Activated CD4-positive, CD25-positive, alpha-beta regulatory T cell (primary cell): ENCODE results near the gene NF1.
"Not testable (repeated sequence)": the region's sequence is repeated elsewhere in the genome, so short reads cannot be mapped to it uniquely, and the experiment has no call there.

Source experiments
- DNase-seq, 4 experiments: peaks; one replicate each; lab custom pipeline; 2025; lab: John Stamatoyannopoulos, UW

The NF1 gene

DNA sequence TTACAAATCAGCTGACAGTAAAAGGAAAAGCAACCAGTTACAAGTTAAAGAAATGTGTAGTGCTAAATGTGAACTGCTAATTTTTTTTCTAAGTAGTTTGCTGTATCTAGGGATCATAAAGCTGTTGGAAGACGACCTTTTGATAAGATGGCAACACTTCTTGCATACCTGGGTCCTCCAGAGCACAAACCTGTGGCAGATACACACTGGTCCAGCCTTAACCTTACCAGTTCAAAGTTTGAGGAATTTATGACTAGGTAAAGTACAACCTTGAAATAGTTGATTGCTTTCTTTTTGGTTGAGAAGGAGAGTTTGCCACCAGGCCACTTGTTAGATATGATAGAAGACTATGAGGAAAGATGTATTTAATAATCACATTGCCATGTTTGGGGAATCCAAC lies 166.8 kb downstream of the NF1 start:
- no peak for DNase-seq

DNA sequence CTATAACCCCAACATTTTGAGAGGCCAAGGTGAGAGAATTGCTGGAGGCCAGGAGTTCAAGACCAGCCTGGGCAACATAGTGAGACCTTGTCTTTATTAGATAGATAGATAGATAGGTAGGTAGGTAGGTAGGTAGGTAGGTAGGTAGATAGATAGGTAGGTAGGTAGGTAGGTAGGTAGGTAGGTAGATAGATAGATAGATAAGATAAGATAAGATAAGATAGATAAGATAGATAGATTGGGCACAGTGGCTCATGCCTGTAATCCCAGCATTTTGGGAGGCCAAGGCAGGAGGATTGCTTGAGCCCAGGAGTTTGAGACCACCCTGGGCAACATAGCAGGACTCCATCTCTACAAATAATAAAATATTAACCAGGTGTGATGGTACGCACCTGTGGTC lies 168.1 kb downstream of the NF1 start:
- DNase-seq: not testable (repeated sequence)

- no peak for DNase-seq
These were observed 171.3 kb downstream of the NF1 start for GRCh38 chr17:31266042-31266441.

GRCh38 chr17:31269036-31269577 lies 174.3 kb downstream of the NF1 start:
- no peak for DNase-seq

DNA sequence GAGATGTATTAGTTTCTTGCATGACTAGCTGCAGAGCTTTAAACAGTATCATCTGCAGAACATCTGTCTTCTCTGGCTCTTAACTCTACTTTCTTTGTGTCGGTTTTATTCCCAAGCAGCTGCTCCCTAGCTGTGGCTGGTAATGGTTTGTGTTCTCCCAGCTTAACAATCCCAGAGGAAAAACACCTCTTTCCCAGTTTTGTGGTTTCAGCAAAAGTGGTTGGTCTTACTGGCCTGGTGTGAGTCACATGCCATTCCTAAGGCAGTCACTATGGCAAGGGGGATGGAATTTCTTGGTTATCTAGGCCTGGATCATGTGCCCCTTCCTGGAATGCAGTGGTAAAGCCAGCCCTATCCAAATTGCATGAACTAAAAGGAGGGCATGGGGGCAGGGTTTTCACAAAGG lies 174.8 kb downstream of the NF1 start:
- DNase-seq: no peak

GRCh38 chr17:31272236-31272635 lies 177.5 kb downstream of the NF1 start:
- no peak for DNase-seq

DNA sequence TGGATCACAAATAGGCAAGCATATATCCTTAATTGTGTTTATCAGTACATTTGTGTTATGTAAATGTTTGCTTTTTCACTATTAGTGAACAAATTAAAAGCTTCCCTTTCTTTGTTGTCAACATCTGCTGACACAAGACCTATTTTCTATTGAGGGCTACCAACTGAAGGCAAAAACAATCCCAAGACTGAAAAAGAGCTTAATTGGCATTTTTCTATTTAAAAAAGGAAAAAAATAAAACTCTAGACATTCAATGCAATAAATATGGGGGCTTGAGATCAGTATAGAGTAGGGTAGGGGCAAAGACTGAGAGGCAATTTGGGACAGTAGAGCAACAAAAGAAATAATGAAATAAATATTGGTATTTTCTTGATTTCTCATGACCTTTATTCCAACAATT lies 178.0 kb downstream of the NF1 start:
- DNase-seq: no peak

- no peak for DNase-seq
These were observed 178.7 kb downstream of the NF1 start for GRCh38 chr17:31273516-31273915.

GRCh38 chr17:31274252-31274651 lies 179.5 kb downstream of the NF1 start:
- DNase-seq: no peak

GRCh38 chr17:31275116-31275515 lies 180.3 kb downstream of the NF1 start:
- DNase-seq: no peak

GRCh38 chr17:31279401-31279800 lies 184.6 kb downstream of the NF1 start:
- DNase-seq: no peak

DNA sequence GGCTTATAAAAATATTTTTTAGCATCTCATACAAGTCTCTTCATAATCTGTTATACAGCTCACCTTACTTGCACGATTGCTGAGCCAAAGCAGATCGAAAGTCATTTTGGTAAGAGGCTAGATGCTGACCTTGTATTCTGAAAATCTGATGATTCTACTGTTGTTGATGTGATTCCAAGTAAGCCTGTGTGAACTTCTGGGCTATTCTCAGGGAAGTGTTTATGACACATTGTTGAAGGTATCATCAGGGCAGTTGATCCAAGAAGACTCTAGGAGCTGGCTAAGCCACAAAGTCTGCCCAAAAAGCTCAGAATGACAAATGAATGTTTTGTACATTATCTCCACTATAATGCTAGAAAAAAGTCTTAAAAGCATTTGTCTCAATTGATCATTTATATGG lies 186.3 kb downstream of the NF1 start:
- DNase-seq: no peak

GRCh38 chr17:31283841-31284240 lies 189.1 kb downstream of the NF1 start:
- no peak for DNase-seq

DNA sequence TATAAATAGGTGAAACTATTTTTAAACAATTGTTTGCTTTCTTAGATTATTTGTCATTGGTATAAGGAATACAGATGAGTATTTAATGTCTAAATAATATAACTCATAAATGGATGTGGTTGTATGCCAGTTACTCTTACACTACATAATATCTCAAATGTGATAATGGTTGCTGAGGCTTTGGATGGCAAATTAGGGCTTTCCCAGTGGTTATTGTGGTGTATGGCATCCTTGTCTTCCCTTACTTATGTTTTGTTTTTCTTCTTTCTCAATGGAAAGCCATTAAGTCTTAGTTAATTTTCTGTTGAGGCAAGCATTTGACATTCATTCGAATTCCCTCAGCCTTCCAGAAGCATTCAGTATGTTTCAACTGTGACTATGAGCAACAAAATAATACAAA lies 191.8 kb downstream of the NF1 start:
- DNase-seq: no peak

- not testable (repeated sequence) for DNase-seq
These were observed 193.2 kb downstream of the NF1 start for GRCh38 chr17:31287932-31288331.

- DNase-seq: no peak
These were observed 195.0 kb downstream of the NF1 start for GRCh38 chr17:31289790-31290189.

- no peak for DNase-seq
These were observed 197.0 kb downstream of the NF1 start for GRCh38 chr17:31291820-31292219.

DNA sequence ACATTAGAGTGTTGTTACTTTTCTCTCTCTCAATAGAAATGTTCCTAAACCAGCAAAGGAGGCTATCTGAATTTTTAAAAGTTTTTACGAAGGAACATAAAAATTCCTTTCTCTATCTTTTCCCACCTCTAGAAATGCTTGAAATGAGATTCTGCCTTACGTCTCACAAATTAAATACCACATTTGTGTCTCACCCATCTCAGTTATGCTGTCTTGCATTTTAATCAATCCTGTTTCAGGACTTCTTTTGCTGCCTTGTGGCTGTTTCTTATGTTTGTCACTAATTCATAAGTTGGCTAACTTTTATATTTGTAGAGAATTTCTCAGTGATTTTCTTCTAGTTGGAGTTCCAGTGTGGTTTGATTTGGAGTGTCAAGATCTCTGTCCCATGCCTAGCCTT lies 198.8 kb downstream of the NF1 start:
- DNase-seq: no peak

DNA sequence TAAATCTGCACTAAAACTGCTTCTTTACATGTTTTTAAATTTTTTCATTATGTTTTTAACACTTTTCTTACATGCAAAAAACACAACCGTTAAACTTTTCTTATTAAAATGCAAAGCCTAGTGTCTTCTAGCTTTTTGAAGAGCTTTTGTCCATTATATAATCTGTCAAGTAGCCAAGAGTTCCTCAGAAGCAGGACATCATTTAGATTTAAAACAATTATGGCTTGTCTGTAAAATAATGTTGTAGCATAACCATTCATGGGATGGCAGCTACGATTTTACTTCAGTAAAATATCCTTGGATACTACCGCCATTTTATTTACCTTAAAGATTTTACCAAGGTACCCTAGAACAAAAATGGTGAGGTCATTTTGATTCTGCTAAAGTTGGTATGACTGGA lies 199.5 kb downstream of the NF1 start:
- no peak for DNase-seq

DNA sequence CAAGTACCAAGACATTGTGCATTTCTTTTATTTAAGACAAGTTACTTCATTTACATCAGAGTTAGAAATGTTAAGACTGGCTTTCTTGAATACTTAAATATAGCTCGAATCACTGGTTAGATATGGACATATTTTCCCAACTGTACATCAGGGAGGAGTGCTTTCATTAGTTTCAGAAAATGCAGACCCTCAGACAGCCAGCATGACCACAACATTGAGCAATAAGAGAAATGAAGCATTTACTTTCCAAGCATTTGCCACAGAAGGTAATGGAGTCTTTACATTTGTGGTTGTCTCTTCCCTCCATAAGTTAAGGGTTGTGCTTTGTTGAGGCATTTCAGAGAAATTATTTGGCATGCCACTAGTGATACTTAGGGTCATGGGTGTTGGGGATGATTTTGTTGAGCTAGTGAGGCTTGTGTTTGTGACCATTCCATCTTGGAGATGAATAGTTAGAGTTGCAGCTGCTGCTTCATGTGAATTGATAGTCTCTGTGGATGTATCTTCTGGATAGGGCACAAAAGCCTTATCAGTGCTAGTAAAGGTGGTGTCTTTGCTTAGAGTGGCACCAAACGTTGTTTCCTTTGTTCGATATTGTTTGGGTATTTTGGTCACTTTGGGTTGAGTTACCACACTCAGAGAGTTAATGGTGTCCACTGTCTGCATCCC lies 200.2 kb downstream of the NF1 start:
- no peak for DNase-seq

DNA sequence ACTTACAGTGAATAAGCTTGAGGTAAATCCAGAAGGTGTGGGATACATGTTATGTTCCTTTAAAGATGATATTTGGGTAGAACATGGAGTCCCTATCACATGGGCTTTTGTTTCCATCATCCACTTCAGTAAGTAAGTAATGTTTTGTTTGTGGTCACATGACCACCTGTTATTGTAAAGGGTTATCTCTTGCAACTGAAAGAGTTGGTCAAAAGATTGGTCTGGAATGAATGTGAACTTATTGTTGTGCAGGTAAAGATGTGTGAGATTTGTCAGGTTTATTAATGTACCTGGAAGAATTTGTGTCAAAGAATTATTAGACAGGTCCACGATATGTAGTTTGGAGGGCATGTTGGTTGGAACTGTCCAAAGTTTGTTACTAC lies 200.7 kb downstream of the NF1 start:
- no peak for DNase-seq

- DNase-seq: no peak
These were observed 201.4 kb downstream of the NF1 start for GRCh38 chr17:31296142-31296541.

GRCh38 chr17:31297090-31297489 lies 202.3 kb downstream of the NF1 start, which contains the start of gene OMG:
OMG (minus strand) TSS chr17:31297239; CDS start chr17:31296331, 908 bp downstream.
- DNase-seq: no peak

- no peak for DNase-seq
These were observed 204.8 kb downstream of the NF1 start for GRCh38 chr17:31299624-31300023.
